ENCODE data around the gene PHLDB1. TPM values are rescaled to one million over a fixed set of nuclear protein-coding genes. Genes with fewer than 3 reads are reported as not detected.

The PHLDB1 gene
- total RNA-seq, 1 experiment from 2014 or later: 0.19 TPM

DNA sequence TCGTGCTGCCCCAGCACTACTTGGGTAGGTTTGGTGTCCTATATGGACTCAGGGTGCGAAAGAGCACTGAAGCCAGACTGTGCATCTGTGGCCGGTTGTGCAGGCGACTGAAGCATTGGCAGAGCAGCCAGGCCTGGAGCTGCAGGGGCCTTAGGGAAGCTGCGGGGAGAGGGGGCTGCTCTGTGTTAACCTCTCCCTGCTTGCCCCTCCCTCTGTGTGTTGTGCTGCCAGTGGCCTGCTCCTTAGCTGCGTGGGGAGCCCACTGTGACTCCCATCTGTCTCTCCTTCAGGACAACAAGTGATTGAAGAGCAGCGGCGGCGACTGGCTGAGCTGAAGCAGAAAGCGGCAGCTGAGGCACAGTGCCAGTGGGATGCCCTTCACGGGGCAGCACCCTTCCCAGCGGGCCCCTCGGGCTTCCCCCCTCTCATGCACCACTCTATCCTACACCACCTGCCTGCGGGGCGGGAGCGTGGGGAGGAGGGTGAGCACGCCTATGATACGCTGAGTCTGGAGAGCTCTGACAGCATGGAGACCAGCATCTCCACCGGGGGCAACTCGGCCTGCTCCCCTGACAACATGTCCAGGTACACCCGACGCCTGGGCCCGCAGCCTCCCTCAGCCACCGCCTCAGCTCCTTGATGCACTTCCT lies 37.8 kb downstream of the PHLDB1 start:
- no peaks in the 10 kb centered on the region for H3K36me3 ChIP-seq (ENCODE audit: insufficient read depth, low read length)
- H3K9ac ChIP-seq (ENCODE audit: low read length): no peak overlapping the region
- no peak overlapping the region for H3K27ac ChIP-seq (ENCODE audit: low read length)
- no peak for DNase-seq
- H3K9me2 ChIP-seq (replicated peaks; ENCODE audit: insufficient read depth, low read length): no peaks in the 10 kb centered on the region
- no peak overlapping the region for H2AFZ ChIP-seq (ENCODE audit: low read length)
- no peaks in the 10 kb centered on the region for H4K20me1 ChIP-seq (ENCODE audit: insufficient read depth, low read depth, low read length)
- no peak overlapping the region for H3K4me3 ChIP-seq (ENCODE audit: low read length)
- H3K79me2 ChIP-seq (ENCODE audit: low read length): no peaks in the 10 kb centered on the region
- H3K4me2 ChIP-seq (ENCODE audit: low read depth, low read length, poor library complexity, severe bottlenecking): no peak overlapping the region
- H3K27me3 ChIP-seq (ENCODE audit: low read length): no peaks in the 10 kb centered on the region
- no peaks in the 10 kb centered on the region for H3K9me3 ChIP-seq (ENCODE audit: low read length)
- H3K4me1 ChIP-seq (ENCODE audit: low read length): no peaks in the 10 kb centered on the region

DNA sequence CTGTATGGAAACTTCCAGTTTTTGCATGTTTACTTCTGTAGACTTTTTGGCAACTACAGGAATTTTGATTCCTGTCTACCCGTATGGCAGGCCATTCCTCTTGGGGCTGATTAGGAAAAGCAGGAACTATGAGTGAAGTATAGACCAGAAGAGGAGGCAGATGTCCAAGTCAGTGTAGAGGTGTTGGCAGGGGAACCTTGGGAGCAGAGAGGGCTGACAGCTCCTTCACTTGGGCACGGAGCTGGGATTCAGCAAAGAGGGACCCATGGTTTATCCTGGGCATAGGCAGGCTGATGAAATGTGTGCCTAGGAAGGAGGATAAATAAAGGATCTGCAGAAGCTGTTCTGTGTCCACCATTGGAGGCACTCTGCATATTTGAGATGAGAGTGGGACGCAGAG lies 39.0 kb downstream of the PHLDB1 start:
- Histone ChIP-seq H3K4me1 (ENCODE audit: low read length) (no peaks in the 10 kb centered on the region), H3K9ac (ENCODE audit: low read length) (no peak overlapping the region), H3K79me2 (ENCODE audit: low read length) (no peaks in the 10 kb centered on the region), H3K4me3 (ENCODE audit: low read length) (no peak overlapping the region), H3K36me3 (ENCODE audit: insufficient read depth, low read length) (no peaks in the 10 kb centered on the region), H3K27me3 (ENCODE audit: low read length) (no peaks in the 10 kb centered on the region), H3K27ac (ENCODE audit: low read length) (no peak overlapping the region), H2AFZ (ENCODE audit: low read length) (no peak overlapping the region), H3K9me3 (ENCODE audit: low read length) (no peaks in the 10 kb centered on the region), H4K20me1 (ENCODE audit: insufficient read depth, low read depth, low read length) (no peaks in the 10 kb centered on the region), H3K4me2 (ENCODE audit: low read depth, low read length, poor library complexity, severe bottlenecking) (no peak overlapping the region), H3K9me2 (replicated peaks; ENCODE audit: insufficient read depth, low read length) (no peaks in the 10 kb centered on the region)
- DNase-seq: no peak

DNA sequence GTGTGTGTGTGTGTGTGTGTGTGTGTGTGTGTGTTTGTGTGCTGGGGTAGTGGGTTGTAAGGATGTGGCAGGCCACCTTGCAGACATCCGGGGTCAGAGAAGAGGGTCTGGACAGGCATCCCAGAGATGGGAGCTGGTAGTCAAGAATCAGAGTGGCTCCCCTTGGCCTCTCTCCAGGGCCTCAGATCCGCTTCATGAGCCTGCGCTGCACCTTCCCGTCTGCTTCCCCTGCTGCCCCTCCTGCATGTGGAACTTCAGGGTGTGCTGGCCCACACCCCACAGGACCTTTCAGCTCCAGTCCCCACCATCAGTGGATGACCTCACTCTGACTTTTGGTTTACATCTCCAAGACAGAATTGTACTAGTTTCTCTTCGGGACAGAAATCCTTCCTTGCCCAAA lies 40.9 kb downstream of the PHLDB1 start:
- Histone ChIP-seq H3K9ac (ENCODE audit: low read length) (no peak overlapping the region), H3K9me3 (ENCODE audit: low read length) (no peaks in the 10 kb centered on the region), H3K36me3 (ENCODE audit: insufficient read depth, low read length) (no peaks in the 10 kb centered on the region), H3K9me2 (replicated peaks; ENCODE audit: insufficient read depth, low read length) (no peaks in the 10 kb centered on the region), H3K27ac (ENCODE audit: low read length) (no peak overlapping the region), H3K27me3 (ENCODE audit: low read length) (no peaks in the 10 kb centered on the region), H2AFZ (ENCODE audit: low read length) (no peak overlapping the region), H3K4me1 (ENCODE audit: low read length) (no peaks in the 10 kb centered on the region), H3K4me3 (ENCODE audit: low read length) (no peak overlapping the region), H3K79me2 (ENCODE audit: low read length) (no peaks in the 10 kb centered on the region), H4K20me1 (ENCODE audit: insufficient read depth, low read depth, low read length) (no peaks in the 10 kb centered on the region), H3K4me2 (ENCODE audit: low read depth, low read length, poor library complexity, severe bottlenecking) (no peak overlapping the region)
- no peak for DNase-seq

GRCh38 chr11:118649941-118650340 lies 42.5 kb downstream of the PHLDB1 start:
- Histone ChIP-seq H3K79me2 (ENCODE audit: low read length) (no peaks in the 10 kb centered on the region), H4K20me1 (ENCODE audit: insufficient read depth, low read depth, low read length) (no peaks in the 10 kb centered on the region), H3K9me2 (replicated peaks; ENCODE audit: insufficient read depth, low read length) (no peaks in the 10 kb centered on the region), H3K4me1 (ENCODE audit: low read length) (no peaks in the 10 kb centered on the region), H3K4me3 (ENCODE audit: low read length) (no peak overlapping the region), H3K27me3 (ENCODE audit: low read length) (no peaks in the 10 kb centered on the region), H3K36me3 (ENCODE audit: insufficient read depth, low read length) (no peaks in the 10 kb centered on the region), H3K4me2 (ENCODE audit: low read depth, low read length, poor library complexity, severe bottlenecking) (no peak overlapping the region), H3K9me3 (ENCODE audit: low read length) (no peaks in the 10 kb centered on the region), H2AFZ (ENCODE audit: low read length) (no peak overlapping the region), H3K27ac (ENCODE audit: low read length) (no peak overlapping the region), H3K9ac (ENCODE audit: low read length) (no peak overlapping the region)
- DNase-seq: no peak

- DNase-seq: no peak
- H3K27me3 ChIP-seq (ENCODE audit: low read length): no peaks in the 10 kb centered on the region
- H3K4me2 ChIP-seq (ENCODE audit: low read depth, low read length, poor library complexity, severe bottlenecking): no peak overlapping the region
- H3K79me2 ChIP-seq (ENCODE audit: low read length): no peaks in the 10 kb centered on the region
- H3K4me3 ChIP-seq (ENCODE audit: low read length): no peak overlapping the region
- no peaks in the 10 kb centered on the region for H3K4me1 ChIP-seq (ENCODE audit: low read length)
- no peaks in the 10 kb centered on the region for H3K36me3 ChIP-seq (ENCODE audit: insufficient read depth, low read length)
- no peaks in the 10 kb centered on the region for H3K9me3 ChIP-seq (ENCODE audit: low read length)
- no peak overlapping the region for H3K9ac ChIP-seq (ENCODE audit: low read length)
- H3K27ac ChIP-seq (ENCODE audit: low read length): no peak overlapping the region
- no peaks in the 10 kb centered on the region for H4K20me1 ChIP-seq (ENCODE audit: insufficient read depth, low read depth, low read length)
- H2AFZ ChIP-seq (ENCODE audit: low read length): no peak overlapping the region
- no peaks in the 10 kb centered on the region for H3K9me2 ChIP-seq (replicated peaks; ENCODE audit: insufficient read depth, low read length)
These were observed 43.0 kb downstream of the PHLDB1 start for GRCh38 chr11:118650366-118650765.

DNA sequence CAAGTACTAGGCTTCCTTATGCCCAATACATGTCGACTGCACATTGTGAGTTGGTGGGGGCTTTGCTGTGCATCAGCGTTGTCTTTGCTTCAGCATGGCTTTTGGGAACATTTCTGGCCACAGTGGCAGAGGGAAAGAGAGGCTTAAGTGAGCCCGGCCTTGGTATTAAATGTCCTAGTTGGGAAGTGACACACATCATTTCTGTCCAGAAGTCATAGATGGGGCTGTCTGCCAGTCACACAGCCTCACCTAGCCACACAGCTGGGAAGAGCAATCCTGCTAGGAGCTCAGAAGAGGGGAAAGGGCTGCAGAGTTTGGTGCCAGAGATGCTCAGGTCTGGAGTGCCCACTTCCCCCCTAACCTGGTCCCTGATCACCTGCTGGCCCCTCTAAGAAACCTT lies 44.4 kb downstream of the PHLDB1 start:
- Histone ChIP-seq H3K9me2 (replicated peaks; ENCODE audit: insufficient read depth, low read length) (no peaks in the 10 kb centered on the region), H3K4me3 (ENCODE audit: low read length) (no peak overlapping the region), H3K27ac (ENCODE audit: low read length) (no peak overlapping the region), H3K27me3 (ENCODE audit: low read length) (no peaks in the 10 kb centered on the region), H3K79me2 (ENCODE audit: low read length) (no peaks in the 10 kb centered on the region), H3K4me1 (ENCODE audit: low read length) (no peaks in the 10 kb centered on the region), H3K36me3 (ENCODE audit: insufficient read depth, low read length) (no peaks in the 10 kb centered on the region), H4K20me1 (ENCODE audit: insufficient read depth, low read depth, low read length) (no peaks in the 10 kb centered on the region), H3K9me3 (ENCODE audit: low read length) (no peaks in the 10 kb centered on the region), H3K4me2 (ENCODE audit: low read depth, low read length, poor library complexity, severe bottlenecking) (no peak overlapping the region), H3K9ac (ENCODE audit: low read length) (no peak overlapping the region), H2AFZ (ENCODE audit: low read length) (no peak overlapping the region)
- no peak for DNase-seq

DNA sequence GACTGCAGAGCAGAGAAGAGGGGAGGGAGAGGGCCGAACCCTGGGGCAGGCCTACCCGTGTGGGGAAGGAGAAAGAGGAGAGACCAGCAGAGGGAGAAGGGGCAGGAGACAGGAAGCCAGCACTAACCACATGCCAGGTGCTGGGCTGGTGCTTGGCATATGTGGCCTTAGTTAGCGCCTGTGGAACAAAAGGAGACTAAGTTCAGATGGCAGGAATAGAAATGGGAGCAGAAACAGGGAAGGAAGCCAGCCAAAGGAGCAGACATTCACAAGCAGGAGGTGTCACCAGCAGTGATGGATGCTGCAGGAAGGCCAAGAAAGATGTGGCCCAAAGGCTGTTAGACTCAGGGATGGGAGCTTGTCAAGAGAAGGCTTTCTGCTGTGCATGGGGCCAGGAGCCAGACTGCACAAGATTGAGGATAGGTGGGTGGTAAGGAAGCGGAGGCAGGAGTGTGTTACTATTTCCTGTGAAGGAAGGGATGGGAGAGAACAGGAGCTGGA lies 45.3 kb downstream of the PHLDB1 start:
- no peak overlapping the region for H3K27ac ChIP-seq (ENCODE audit: low read length)
- H3K36me3 ChIP-seq (ENCODE audit: insufficient read depth, low read length): no peaks in the 10 kb centered on the region
- no peaks in the 10 kb centered on the region for H3K9me2 ChIP-seq (replicated peaks; ENCODE audit: insufficient read depth, low read length)
- H3K9me3 ChIP-seq (ENCODE audit: low read length): no peaks in the 10 kb centered on the region
- H3K4me2 ChIP-seq (ENCODE audit: low read depth, low read length, poor library complexity, severe bottlenecking): no peak overlapping the region
- no peaks in the 10 kb centered on the region for H3K4me1 ChIP-seq (ENCODE audit: low read length)
- no peak overlapping the region for H2AFZ ChIP-seq (ENCODE audit: low read length)
- no peaks in the 10 kb centered on the region for H3K79me2 ChIP-seq (ENCODE audit: low read length)
- no peak overlapping the region for H3K9ac ChIP-seq (ENCODE audit: low read length)
- H4K20me1 ChIP-seq (ENCODE audit: insufficient read depth, low read depth, low read length): no peaks in the 10 kb centered on the region
- DNase-seq: no peak
- H3K4me3 ChIP-seq (ENCODE audit: low read length): no peak overlapping the region
- no peaks in the 10 kb centered on the region for H3K27me3 ChIP-seq (ENCODE audit: low read length)

DNA sequence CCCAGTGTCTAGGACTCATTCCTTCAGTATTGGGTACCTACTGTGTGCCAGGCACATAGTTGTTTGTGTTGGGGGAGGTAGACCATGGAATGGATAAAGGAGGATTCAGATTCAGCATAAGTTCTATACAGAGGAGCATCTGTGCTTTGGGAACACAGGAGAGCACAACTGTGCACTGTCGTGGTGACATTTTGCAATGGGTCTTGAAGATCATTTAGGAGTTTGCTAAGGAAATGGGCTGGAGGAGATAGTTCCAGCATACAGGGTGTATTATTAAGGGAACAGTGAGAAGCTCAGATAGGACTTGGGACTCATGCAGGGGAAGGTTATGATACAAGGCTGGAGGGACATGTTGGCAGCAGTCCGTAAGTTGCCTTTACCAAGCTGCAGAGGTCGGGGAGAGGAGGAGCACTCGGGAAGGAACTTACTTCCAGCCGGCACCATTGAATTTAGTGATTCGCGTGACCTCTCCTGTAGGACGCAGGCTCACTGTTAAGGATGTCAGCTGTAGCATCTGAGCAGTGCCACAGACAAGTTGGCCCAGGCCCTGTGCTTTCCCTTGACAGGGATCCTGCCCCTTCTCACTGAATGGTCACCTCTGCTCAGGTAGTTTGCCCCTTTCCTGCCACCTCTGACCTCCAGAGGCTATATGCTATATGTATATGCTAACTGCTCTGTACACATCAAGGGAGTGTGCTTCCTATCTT lies 46.4 kb downstream of the PHLDB1 start:
- Histone ChIP-seq H2AFZ (ENCODE audit: low read length) (no peak overlapping the region), H3K4me1 (ENCODE audit: low read length) (no peaks in the 10 kb centered on the region)

More for the DNA sequence above, 46.4 kb downstream of the PHLDB1 start:
- no peaks in the 10 kb centered on the region for H3K9me2 ChIP-seq (replicated peaks; ENCODE audit: insufficient read depth, low read length)
- no peak overlapping the region for H3K4me3 ChIP-seq (ENCODE audit: low read length)
- no peaks in the 10 kb centered on the region for H4K20me1 ChIP-seq (ENCODE audit: insufficient read depth, low read depth, low read length)
- H3K9me3 ChIP-seq (ENCODE audit: low read length): no peaks in the 10 kb centered on the region
- no peaks in the 10 kb centered on the region for H3K79me2 ChIP-seq (ENCODE audit: low read length)
- DNase-seq: no peak
- H3K9ac ChIP-seq (ENCODE audit: low read length): no peak overlapping the region
- no peak overlapping the region for H3K4me2 ChIP-seq (ENCODE audit: low read depth, low read length, poor library complexity, severe bottlenecking)
- H3K36me3 ChIP-seq (ENCODE audit: insufficient read depth, low read length): no peaks in the 10 kb centered on the region
- H3K27me3 ChIP-seq (ENCODE audit: low read length): no peaks in the 10 kb centered on the region
- no peak overlapping the region for H3K27ac ChIP-seq (ENCODE audit: low read length)
